ENCODE data around the gene NPAS3.

Gene NPAS3

DNA sequence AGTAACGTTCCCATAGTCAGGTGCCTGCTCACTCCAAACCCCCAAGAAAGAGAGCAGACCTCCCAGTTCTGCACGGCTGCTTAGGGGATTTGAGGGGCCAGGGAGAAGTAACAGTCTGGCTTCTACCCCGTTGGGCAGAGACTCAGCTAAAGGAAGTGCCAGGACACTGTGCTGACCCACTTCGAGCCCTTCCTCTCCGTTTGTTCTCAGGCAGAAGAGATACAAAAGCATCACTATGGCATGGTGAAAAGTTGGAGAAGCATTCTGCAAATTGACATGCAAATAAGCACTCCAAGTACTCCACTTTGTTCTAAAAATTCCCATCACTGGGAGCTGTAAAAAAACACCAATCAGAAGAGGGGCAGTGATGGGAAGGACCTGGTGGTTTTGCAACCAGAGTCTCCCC is 773.1 kb downstream of the NPAS3 start:
- no peak overlapping the region for H2AFZ ChIP-seq (ENCODE audit: low read depth)
- TF ChIP-seq, protein P1, sequence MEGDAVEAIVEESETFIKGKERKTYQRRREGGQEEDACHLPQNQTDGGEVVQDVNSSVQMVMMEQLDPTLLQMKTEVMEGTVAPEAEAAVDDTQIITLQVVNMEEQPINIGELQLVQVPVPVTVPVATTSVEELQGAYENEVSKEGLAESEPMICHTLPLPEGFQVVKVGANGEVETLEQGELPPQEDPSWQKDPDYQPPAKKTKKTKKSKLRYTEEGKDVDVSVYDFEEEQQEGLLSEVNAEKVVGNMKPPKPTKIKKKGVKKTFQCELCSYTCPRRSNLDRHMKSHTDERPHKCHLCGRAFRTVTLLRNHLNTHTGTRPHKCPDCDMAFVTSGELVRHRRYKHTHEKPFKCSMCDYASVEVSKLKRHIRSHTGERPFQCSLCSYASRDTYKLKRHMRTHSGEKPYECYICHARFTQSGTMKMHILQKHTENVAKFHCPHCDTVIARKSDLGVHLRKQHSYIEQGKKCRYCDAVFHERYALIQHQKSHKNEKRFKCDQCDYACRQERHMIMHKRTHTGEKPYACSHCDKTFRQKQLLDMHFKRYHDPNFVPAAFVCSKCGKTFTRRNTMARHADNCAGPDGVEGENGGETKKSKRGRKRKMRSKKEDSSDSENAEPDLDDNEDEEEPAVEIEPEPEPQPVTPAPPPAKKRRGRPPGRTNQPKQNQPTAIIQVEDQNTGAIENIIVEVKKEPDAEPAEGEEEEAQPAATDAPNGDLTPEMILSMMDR (conservative IDR thresholded peaks at IDR 0.05; ENCODE audit: low read depth, low read length), result no peak
- no peaks in the 10 kb centered on the region for H3K4me1 ChIP-seq (ENCODE audit: low read depth, poor library complexity, severe bottlenecking)
- H3K9ac ChIP-seq, result no peak overlapping the region
- H3K4me2 ChIP-seq, result no peak overlapping the region
- H3K27me3 ChIP-seq (ENCODE audit: insufficient read depth, low read depth), result no peaks in the 10 kb centered on the region
- H3K4me3 ChIP-seq (IDR thresholded peaks at IDR 0.05; ENCODE audit: insufficient read depth, low read depth, low read length), result no peak overlapping the region
- no peaks in the 10 kb centered on the region for H4K20me1 ChIP-seq (ENCODE audit: insufficient read depth)
- no peak overlapping the region for H3K27ac ChIP-seq
- no peaks in the 10 kb centered on the region for H3K79me2 ChIP-seq (ENCODE audit: insufficient read depth, low read depth)
- no peaks in the 10 kb centered on the region for H3K36me3 ChIP-seq (ENCODE audit: insufficient read depth)

DNA sequence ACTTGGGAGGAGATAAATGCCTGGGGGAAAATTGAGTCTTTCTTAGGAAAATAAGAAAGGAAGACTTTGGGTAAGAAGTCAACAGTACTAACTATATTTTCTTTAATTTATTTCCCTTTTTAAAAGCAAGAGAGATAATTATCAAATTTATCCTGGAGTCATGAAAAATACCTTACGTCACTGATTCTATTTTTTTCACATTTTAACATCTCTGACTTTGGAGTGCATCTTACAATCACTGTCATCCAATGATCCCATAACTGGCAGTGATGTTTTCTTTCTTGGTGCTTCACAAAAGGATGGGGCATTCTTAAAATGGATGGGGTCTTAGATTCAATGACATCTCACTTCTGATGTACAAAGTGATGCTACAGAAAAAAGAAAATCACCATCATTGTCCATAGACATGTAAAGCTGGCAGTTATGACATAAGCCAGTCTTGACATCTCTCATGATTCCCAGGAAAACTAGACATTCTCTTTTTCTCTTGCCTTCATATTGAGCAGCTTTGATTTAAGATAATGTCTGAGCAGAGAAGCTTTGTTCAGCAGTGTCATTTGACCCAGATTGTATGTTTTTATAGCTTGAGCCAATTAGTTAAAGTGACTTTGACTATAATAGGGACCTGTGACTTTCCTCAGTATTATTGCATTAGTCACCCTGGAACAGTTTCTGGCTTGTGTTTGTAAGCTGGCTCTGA is 776.0 kb downstream of the NPAS3 start:
- H3K79me2 ChIP-seq (ENCODE audit: insufficient read depth, low read depth), result no peaks in the 10 kb centered on the region
- no peaks in the 10 kb centered on the region for H3K4me1 ChIP-seq (ENCODE audit: low read depth, poor library complexity, severe bottlenecking)
- H3K27me3 ChIP-seq (ENCODE audit: insufficient read depth, low read depth), result no peaks in the 10 kb centered on the region
- H3K9ac ChIP-seq, result no peak overlapping the region
- H3K4me2 ChIP-seq, result no peak overlapping the region
- no peaks in the 10 kb centered on the region for H3K36me3 ChIP-seq (ENCODE audit: insufficient read depth)
- no peaks in the 10 kb centered on the region for H4K20me1 ChIP-seq (ENCODE audit: insufficient read depth)
- TF ChIP-seq, protein P1 (conservative IDR thresholded peaks at IDR 0.05; ENCODE audit: low read depth, low read length), result no peak
- H2AFZ ChIP-seq (ENCODE audit: low read depth), result no peak overlapping the region
- H3K4me3 ChIP-seq (IDR thresholded peaks at IDR 0.05; ENCODE audit: insufficient read depth, low read depth, low read length), result no peak overlapping the region
- H3K27ac ChIP-seq, result no peak overlapping the region

DNA sequence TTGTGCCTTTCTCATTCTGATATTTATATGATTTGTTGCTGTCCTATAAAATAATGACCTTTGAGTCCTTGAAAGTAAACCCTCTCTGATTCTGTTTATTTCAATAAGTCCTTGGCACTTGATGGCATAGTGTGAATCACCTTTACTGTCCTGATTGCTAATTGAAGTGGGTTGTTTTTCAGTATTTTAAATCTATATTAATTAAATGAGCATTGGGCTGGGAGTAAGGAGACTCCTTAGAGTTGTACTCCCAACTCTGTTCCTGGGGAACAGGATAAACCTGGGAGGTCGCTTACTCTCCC is 776.5 kb downstream of the NPAS3 start:
- no peak overlapping the region for H3K4me3 ChIP-seq (IDR thresholded peaks at IDR 0.05; ENCODE audit: insufficient read depth, low read depth, low read length)
- no peaks in the 10 kb centered on the region for H4K20me1 ChIP-seq (ENCODE audit: insufficient read depth)

DNA sequence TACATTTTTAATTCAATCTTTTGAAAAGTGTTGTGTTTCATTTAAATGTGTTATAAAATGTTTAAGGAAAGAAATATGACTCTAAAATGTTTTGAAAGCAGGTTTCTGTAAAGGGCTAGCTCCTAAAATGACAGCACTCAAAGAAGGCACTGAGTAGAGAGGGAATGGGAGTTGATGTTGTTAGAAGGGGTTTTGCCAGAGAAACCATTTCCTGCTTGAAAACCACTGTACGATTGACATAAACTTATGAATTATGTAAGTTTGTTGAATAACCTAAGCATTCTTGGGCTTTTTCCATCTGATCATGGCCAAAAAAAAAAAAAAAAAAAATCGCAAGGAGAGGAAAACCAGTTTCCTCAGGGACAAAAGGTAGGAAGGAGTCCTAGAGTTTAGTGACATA is 778.2 kb downstream of the NPAS3 start:
- Histone ChIP-seq H3K36me3 (ENCODE audit: insufficient read depth) (no peaks in the 10 kb centered on the region), H3K27ac (no peak overlapping the region), H3K79me2 (ENCODE audit: insufficient read depth, low read depth) (no peaks in the 10 kb centered on the region), H3K4me3 (IDR thresholded peaks at IDR 0.05; ENCODE audit: insufficient read depth, low read depth, low read length) (no peak overlapping the region), H3K4me2 (no peak overlapping the region), H4K20me1 (ENCODE audit: insufficient read depth) (no peaks in the 10 kb centered on the region), H3K27me3 (ENCODE audit: insufficient read depth, low read depth) (no peaks in the 10 kb centered on the region), H3K4me1 (ENCODE audit: low read depth, poor library complexity, severe bottlenecking) (no peaks in the 10 kb centered on the region), H2AFZ (ENCODE audit: low read depth) (no peak overlapping the region), H3K9ac (no peak overlapping the region)
- TF ChIP-seq, protein P1 (conservative IDR thresholded peaks at IDR 0.05; ENCODE audit: low read depth, low read length), result no peak

More for the DNA sequence above, 776.5 kb downstream of the NPAS3 start:
- Histone ChIP-seq H3K36me3 (ENCODE audit: insufficient read depth) (no peaks in the 10 kb centered on the region), H3K9ac (no peak overlapping the region), H3K4me2 (no peak overlapping the region), H2AFZ (ENCODE audit: low read depth) (no peak overlapping the region), H3K27me3 (ENCODE audit: insufficient read depth, low read depth) (no peaks in the 10 kb centered on the region), H3K4me1 (ENCODE audit: low read depth, poor library complexity, severe bottlenecking) (no peaks in the 10 kb centered on the region), H3K27ac (no peak overlapping the region), H3K79me2 (ENCODE audit: insufficient read depth, low read depth) (no peaks in the 10 kb centered on the region)
- TF ChIP-seq, protein P1 (conservative IDR thresholded peaks at IDR 0.05; ENCODE audit: low read depth, low read length), result no peak
